CD14-positive monocyte (primary cell): Measurements from ENCODE around the gene CHST12. TPM values are rescaled to one million over a fixed set of nuclear protein-coding genes. Genes with fewer than 3 reads are reported as not detected.

Experiments used
- DNase-seq, 3 donors: peaks; one replicate each; pipeline ENCODE4 v3.0.0-alpha.2; 2011 to 2022
- H2AFZ ChIP-seq: 2 replicates; pipeline ENCODE4 v1.6.0; 2012; ENCODE audit warnings: mild to moderate bottlenecking, low read depth, low read length, inconsistent platforms; ENCODE audit not compliant: insufficient read depth, poor library complexity, severe bottlenecking
- H3K27ac ChIP-seq, 2 donors: 1 replicate in 1 of 2; 2 replicates in 1 of 2; pipeline ENCODE4 v1.5.1; 2012 to 2013; ENCODE audit warnings: low read length in 2 of 2, control low read depth in 1 of 2, inconsistent platforms in 1 of 2, low read depth in 1 of 2, mild to moderate bottlenecking in 1 of 2
- H3K27me3 ChIP-seq, 2 donors: one replicate each; pipeline versions ENCODE4 v1.6.0 to v1.6.1; 2011 to 2013; ENCODE audit warnings: low read length in 2 of 2; ENCODE audit not compliant: control insufficient read depth in 2 of 2, insufficient read depth in 2 of 2
- H3K36me3 ChIP-seq, 2 donors: replicated peaks in 1 of 2; 1 replicate in 1 of 2; 2 replicates in 1 of 2; pipeline versions ENCODE4 v1.5.1 to v1.6.1; 2012 to 2013; ENCODE audit warnings: low read length in 2 of 2, control low read depth in 1 of 2, inconsistent platforms in 1 of 2, mild to moderate bottlenecking in 1 of 2; ENCODE audit not compliant: insufficient read depth in 2 of 2, control insufficient read depth in 1 of 2
- H3K4me1 ChIP-seq, 2 donors: 1 replicate in 1 of 2; 2 replicates in 1 of 2; pipeline versions ENCODE4 v1.5.1 to v1.6.1; 2012 to 2013; ENCODE audit warnings: low read length in 2 of 2, control low read depth in 1 of 2, inconsistent platforms in 1 of 2, mild to moderate bottlenecking in 1 of 2, moderate library complexity in 1 of 2; ENCODE audit not compliant: insufficient read depth in 2 of 2, control insufficient read depth in 1 of 2
- H3K4me2 ChIP-seq: replicated peaks from 2 replicates; pipeline ENCODE3; 2012; ENCODE audit warnings: low read length, moderate library complexity, mild to moderate bottlenecking; ENCODE audit not compliant: poor library complexity, severe bottlenecking; ENCODE audit errors: extremely low read depth
- H3K4me3 ChIP-seq, 3 experiments: fragments of 200-600 bp in 1 of 3; sonication (generic) in 1 of 3; replicated peaks in 1 of 3; 1 replicate in 2 of 3; 2 replicates in 1 of 3; pipeline ENCODE4 v1.5.1; 2011 to 2013; ENCODE audit warnings: low read length in 3 of 3, mild to moderate bottlenecking in 3 of 3, control low read depth in 2 of 3, low read depth in 2 of 3, inconsistent platforms in 1 of 3, moderate library complexity in 1 of 3
- H3K79me2 ChIP-seq: 2 replicates; pipeline ENCODE4 v1.6.0; 2012; ENCODE audit warnings: mild to moderate bottlenecking, control low read depth, inconsistent platforms, low read length, moderate library complexity; ENCODE audit not compliant: insufficient read depth
- H3K9ac ChIP-seq: 2 replicates; pipeline ENCODE4 v1.6.0; 2017; ENCODE audit warnings: low read length, mild to moderate bottlenecking; ENCODE audit not compliant: insufficient read depth, poor library complexity, severe bottlenecking
- H3K9me3 ChIP-seq, 2 donors: replicated peaks in 1 of 2; 1 replicate in 1 of 2; 2 replicates in 1 of 2; pipeline versions ENCODE4 v1.5.1 to v1.6.1; 2012 to 2013; ENCODE audit warnings: low read length in 2 of 2, control low read depth in 1 of 2; ENCODE audit not compliant: control insufficient read depth in 1 of 2, insufficient read depth in 1 of 2
- H4K20me1 ChIP-seq: 2 replicates; pipeline ENCODE4 v1.6.0; 2012; ENCODE audit warnings: mild to moderate bottlenecking, low read length, control low read depth, moderate library complexity; ENCODE audit not compliant: insufficient read depth
- H3K27ac Mint-ChIP-seq, 7 donors: one replicate each; pipeline ENCODE4 v1.8.0; 2020; ENCODE audit warnings: mild to moderate bottlenecking in 7 of 7, mixed read lengths in 7 of 7, moderate library complexity in 6 of 7, inconsistent platforms in 2 of 7
- H3K27me3 Mint-ChIP-seq, 3 donors: one replicate each; pipeline ENCODE4 v1.8.0; 2021 to 2022; ENCODE audit warnings: low read depth in 3 of 3, mild to moderate bottlenecking in 3 of 3, mixed read lengths in 3 of 3, moderate library complexity in 3 of 3, inconsistent platforms in 1 of 3
- H3K36me3 Mint-ChIP-seq, 2 donors: one replicate each; pipeline ENCODE4 v1.8.0; 2020; ENCODE audit warnings: mixed read lengths in 2 of 2, inconsistent platforms in 1 of 2, mild to moderate bottlenecking in 1 of 2
- H3K4me1 Mint-ChIP-seq: one replicate; pipeline ENCODE4 v1.8.0; 2020; ENCODE audit warnings: mild to moderate bottlenecking, mixed read lengths
- H3K4me3 Mint-ChIP-seq, 2 donors: one replicate each; pipeline ENCODE4 v1.8.0; 2020; ENCODE audit warnings: mild to moderate bottlenecking in 2 of 2, mixed read lengths in 2 of 2, moderate library complexity in 1 of 2
- H3K9me3 Mint-ChIP-seq, 7 donors: one replicate each; pipeline ENCODE4 v1.8.0; 2020 to 2022; ENCODE audit warnings: mixed read lengths in 7 of 7, mild to moderate bottlenecking in 6 of 7, moderate library complexity in 6 of 7, inconsistent platforms in 2 of 7
- CTCF ChIP-seq: fragments of 200-600 bp; IDR thresholded peaks from one replicate; pipeline ENCODE4 v1.8.0; 2022; ENCODE audit warnings: antibody characterized with exemption, mild to moderate bottlenecking
- WGBS: methylation state at CpG from one replicate; pipeline ENCODE4 v1.1.5; 2013; ENCODE audit warnings: missing lambda C conversion rate; ENCODE audit not compliant: insufficient coverage; 5-methylcytosine and 5-hydroxymethylcytosine counted together
- intact Hi-C, 2 donors: fragments of 100-400 bp; cut with micrococcal nuclease; formaldehyde crosslinking; loops; one replicate each; pipeline versions ENCODE4 v1.15.0 to v1.15.1; 2023
- polyA plus RNA-seq, 3 donors: library from polyadenylated mRNA; depleted of rRNA in 1 of 3; unstranded in 2 of 3; stranded (reverse) in 1 of 3; fragments of 300-500 nt in 2 of 3; fragments of >200 nt in 1 of 3; fragmentation: Illumina TruSeq in 2 of 3; gene quantifications; 1 replicate in 2 of 3; 2 replicates in 1 of 3; pipeline ENCODE4 v1.2.3, GENCODE V29; 2012 to 2021

The CHST12 gene
- polyA plus RNA-seq, 3 donors, result 5.8 to 10.6 (median 7.5) TPM

GRCh38 chr7:2477447-2478398 lies 74.3 kb downstream of the CHST12 start:
- intact Hi-C loops, result loop anchor here (5.0 to 10.0 kb wide), 3 partner anchors 45 to 87 kb away; partner anchors contain the start of genes BRAT1 (in 1 of the 2) and IQCE (in 1 of the 2)
- H3K27me3 Mint-ChIP-seq, result peaks cover 10 to 26% (median 14%) of the 10 kb centered on the region in 3 donors
- peaks cover 3 to 7% (median 5%) of the 10 kb centered on the region in 7 donors for H3K9me3 Mint-ChIP-seq
- peaks cover 16% of the 10 kb centered on the region for H3K4me1 Mint-ChIP-seq
- WGBS, result 17% methylated on average over 32 of the region's 34 CpGs
- peak overlapping the region in 1 of 3 experiments; percentile 46 for H3K4me3 ChIP-seq
- no peak overlapping the region for H3K27ac Mint-ChIP-seq
- peaks cover 0 to 4% of the 10 kb centered on the region in 2 donors for H3K27me3 ChIP-seq
- TF ChIP-seq CTCF, result peak; percentile 96
- no peak overlapping the region for H3K27ac ChIP-seq
- no peaks in the 10 kb centered on the region for H4K20me1 ChIP-seq
- H3K79me2 ChIP-seq, result no peaks in the 10 kb centered on the region
- H3K36me3 ChIP-seq, result no peaks in the 10 kb centered on the region
- DNase-seq, result peak; percentile 72 to 73 (median 72)
- H3K4me2 ChIP-seq, result peak overlapping the region; percentile 74
- peaks cover 0 to under 1% of the 10 kb centered on the region in 2 donors for H3K36me3 Mint-ChIP-seq
- no peak overlapping the region for H3K9ac ChIP-seq
- peak overlapping the region; percentile 20 to 46 for H3K4me3 Mint-ChIP-seq
- H3K9me3 ChIP-seq, result peaks cover 4% of the 10 kb centered on the region in 2 donors
- H2AFZ ChIP-seq, result peak overlapping the region; percentile 85
- peaks cover 11 to 18% of the 10 kb centered on the region in 2 donors for H3K4me1 ChIP-seq

- peaks cover 10 to 14% (median 12%) of the 10 kb centered on the region in 7 donors for H3K9me3 Mint-ChIP-seq
- TF ChIP-seq CTCF, result no peak
- H3K27ac Mint-ChIP-seq, result no peak overlapping the region
- peak overlapping the region; percentile 85 for H2AFZ ChIP-seq
- H3K4me1 Mint-ChIP-seq, result peaks cover 16% of the 10 kb centered on the region
- no peak overlapping the region for H3K9ac ChIP-seq
- WGBS, result 45% methylated on average over 6 of the region's 11 CpGs
- intact Hi-C loops, result loop anchor here (5.0 to 10.0 kb wide), 3 partner anchors 44 to 86 kb away; partner anchors contain the start of genes BRAT1 (in 1 of the 2) and IQCE (in 1 of the 2)
- peaks cover 11 to 18% of the 10 kb centered on the region in 2 donors for H3K4me1 ChIP-seq
- H3K27me3 Mint-ChIP-seq, result peaks cover 10 to 25% (median 14%) of the 10 kb centered on the region in 3 donors
- H3K4me2 ChIP-seq, result no peak overlapping the region
- peak overlapping the region in 1 of 2 donors; percentile 39 for H3K4me3 Mint-ChIP-seq
- H3K36me3 ChIP-seq, result no peaks in the 10 kb centered on the region
- no peaks in the 10 kb centered on the region for H3K79me2 ChIP-seq
- H3K27ac ChIP-seq, result no peak overlapping the region
- H3K4me3 ChIP-seq, result peak overlapping the region in 1 of 3 experiments; percentile 46
- peaks cover 0 to 4% of the 10 kb centered on the region in 2 donors for H3K27me3 ChIP-seq
- DNase-seq, result peak in 2 of 3 donors; percentile 5 to 19
- peaks cover 10 to 11% of the 10 kb centered on the region in 2 donors for H3K9me3 ChIP-seq
- H3K36me3 Mint-ChIP-seq, result peaks cover 3 to 5% of the 10 kb centered on the region in 2 donors
- no peaks in the 10 kb centered on the region for H4K20me1 ChIP-seq
Measured at GRCh38 chr7:2478399-2478785, 75.0 kb downstream of the CHST12 start.
